Lower lobe of right lung (tissue), 2 donors: Measurements from ENCODE around the gene SFTPB. TPM values are rescaled to one million over a fixed set of nuclear protein-coding genes. Genes with fewer than 3 reads are reported as not detected.
"Not testable (repeated sequence)": the region's sequence is repeated elsewhere in the genome, so short reads cannot be mapped to it uniquely, and the experiment has no call there.

Source experiments
- ATAC-seq, 2 donors: fragments of 200-7000 bp; cut with Tn5 transposase; one replicate each; pipeline ENCODE4 v1.9.1; 2020 to 2022; ENCODE audit warnings: mild to moderate bottlenecking in 2 of 2, moderate library complexity in 2 of 2
- DNase-seq: peaks from one replicate; pipeline ENCODE4 v3.0.0-alpha.2; 2020
- H3K27ac ChIP-seq: fragments of 200-600 bp; one replicate; pipeline ENCODE4 v1.8.0; 2022
- H3K27me3 ChIP-seq: fragments of 200-600 bp; one replicate; pipeline ENCODE4 v1.8.0; 2022; ENCODE audit warnings: low read depth
- H3K36me3 ChIP-seq: fragments of 200-600 bp; one replicate; pipeline ENCODE4 v1.8.0; 2022; ENCODE audit warnings: mild to moderate bottlenecking
- H3K4me1 ChIP-seq: fragments of 200-600 bp; one replicate; pipeline ENCODE4 v1.8.0; 2022
- H3K4me3 ChIP-seq: fragments of 200-600 bp; one replicate; pipeline ENCODE4 v1.8.0; 2022; ENCODE audit warnings: mild to moderate bottlenecking
- H3K9me3 ChIP-seq: fragments of 200-600 bp; one replicate; pipeline ENCODE4 v1.8.0; 2022
- CTCF ChIP-seq: fragments of 200-600 bp; IDR thresholded peaks from one replicate; pipeline ENCODE4 v1.8.0; 2022; ENCODE audit warnings: antibody characterized with exemption, mild to moderate bottlenecking
- intact Hi-C: fragments of 100-400 bp; cut with DNase I; formaldehyde crosslinking; loops from one replicate; pipeline ENCODE4 v1.11.0; 2022
- long read RNA-seq: library from polyadenylated mRNA; unstranded; transcript quantifications from one replicate; pipeline ENCODE4 v2.0.0, GENCODE V29; 2021
- total RNA-seq: library from RNA; stranded (reverse); fragmentation: NEBNext Ultra II Directional; extraction: Animal tissue kit (Norgen Biotek cat#: 25700); gene quantifications from one replicate; pipeline ENCODE4 v1.2.1, GENCODE V29; 2021
- donor health status: DM: no; HTN: yes; CAD: no; lungs with severe emphysema.

The SFTPB gene
- total RNA-seq = 12,584 TPM
- long read RNA-seq, transcript SFTPB-206 (3 exons, 532 nt) = minor isoform, 34 of 17,744 reads
- long read RNA-seq, transcript SFTPB-203 (11 exons, 1,743 nt) = minor isoform, 644 of 17,744 reads
- long read RNA-seq, transcript SFTPB-207 (11 exons, 3,554 nt) = major isoform, 4,232 of 17,744 reads
- long read RNA-seq, partial matches to known transcripts = 8,866 of 17,744 reads
- long read RNA-seq, other reads (novel, unspliced or antisense) = 3,960 of 17,744 reads

DNA sequence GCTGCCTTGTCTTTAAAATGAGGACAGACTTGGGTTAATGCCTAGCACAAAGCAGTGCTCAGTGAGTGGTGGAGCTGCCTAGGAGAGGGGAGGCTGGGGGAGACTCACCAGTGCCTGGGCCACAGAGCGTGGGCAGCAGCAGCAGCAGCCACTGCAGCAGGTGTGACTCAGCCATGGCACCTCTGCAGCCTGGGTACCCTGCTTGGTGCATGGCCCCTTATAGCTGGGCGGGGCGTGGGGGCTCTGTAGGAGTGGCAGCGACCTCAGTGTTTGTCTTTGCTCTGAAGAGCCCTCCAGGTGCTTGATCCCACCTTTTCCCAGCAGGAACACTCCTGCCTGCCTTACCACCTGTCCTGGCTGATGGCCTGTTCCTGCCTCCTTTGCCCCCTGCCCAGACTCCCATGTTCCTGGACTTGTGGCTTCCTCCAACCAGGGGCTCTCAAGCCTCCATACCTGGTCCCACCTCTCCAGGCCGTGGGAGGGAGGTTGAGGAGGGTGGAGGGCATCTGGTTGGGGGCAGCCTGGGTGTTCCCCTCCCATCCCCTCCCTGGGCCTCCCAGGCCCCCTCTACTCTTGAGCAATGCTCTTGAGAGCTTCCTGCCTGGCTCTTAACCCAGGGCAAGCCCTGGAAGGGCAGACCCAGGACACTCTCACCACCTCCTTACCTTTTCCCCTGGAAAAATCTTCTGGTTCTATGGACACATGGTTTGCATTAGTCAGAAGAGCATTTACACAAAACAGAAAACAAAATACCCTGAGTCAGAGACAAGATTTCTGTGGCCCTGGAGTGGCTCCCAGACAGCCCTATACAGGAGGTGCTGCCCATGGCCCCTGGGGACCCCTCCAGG is at the start of gene SFTPB:
Gene SFTPB, minus strand, starts transcription at position 191 of the 848 bp plus-strand sequence. Its CDS starts 16 bp downstream, at position 175.
- TF ChIP-seq CTCF = no peak
- Histone ChIP-seq H3K36me3 (peaks cover 20% of the 10 kb centered on the region), H3K9me3 (no peaks in the 10 kb centered on the region), H3K4me3 (peak within 1 kb of the TSS; percentile 54), H3K4me1 (peaks cover 21% of the 10 kb centered on the region), H3K27ac (peak within 1 kb of the TSS; percentile 98), H3K27me3 (no peaks in the 10 kb centered on the region)
- intact Hi-C loops = no loop called here
- DNase-seq = peak; percentile 89
- peak; percentile 70 to 86 for ATAC-seq

DNA sequence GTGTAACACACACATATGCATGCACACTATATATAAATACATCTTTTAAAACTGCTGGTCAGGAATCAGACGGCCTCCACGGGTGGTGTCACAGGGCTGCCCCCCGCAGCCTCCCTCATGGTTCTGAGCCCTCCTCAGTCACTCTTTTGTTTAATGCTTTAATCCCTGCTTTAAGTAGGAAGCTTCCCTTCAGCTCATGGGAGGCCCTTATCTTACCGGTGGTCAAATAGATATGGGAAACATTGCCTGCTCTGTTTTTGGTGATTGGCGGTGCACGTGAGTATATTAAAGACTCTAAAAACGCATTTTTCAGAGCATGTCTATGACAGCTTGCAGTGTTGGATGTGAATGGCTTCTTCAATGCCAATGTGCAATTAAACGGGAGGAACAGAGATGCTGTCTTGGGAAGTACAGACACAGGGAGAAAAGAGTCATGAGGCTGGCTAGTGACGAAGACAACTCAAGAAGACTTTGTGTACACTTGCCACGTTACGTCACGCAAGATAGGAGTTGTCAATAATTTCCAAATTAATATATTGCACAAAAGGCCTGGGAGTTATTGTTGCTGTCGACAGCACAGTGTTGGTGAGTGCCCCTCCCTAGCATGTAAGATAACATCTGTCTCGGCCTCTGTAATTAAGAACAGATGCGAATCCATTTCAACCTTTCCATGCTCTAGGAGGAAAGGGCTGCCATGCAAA is 49.5 kb upstream of the SFTPB start:
- DNase-seq (no peak), ATAC-seq (no peak)
- Histone ChIP-seq H3K36me3 (no peaks in the 10 kb centered on the region), H3K4me1 (peaks cover 46% of the 10 kb centered on the region), H3K27ac (peak overlapping the region; percentile 1), H3K9me3 (no peaks in the 10 kb centered on the region), H3K27me3 (no peaks in the 10 kb centered on the region), H3K4me3 (no peak overlapping the region)
- intact Hi-C loops = no loop called here
- no peak for TF ChIP-seq CTCF

DNA sequence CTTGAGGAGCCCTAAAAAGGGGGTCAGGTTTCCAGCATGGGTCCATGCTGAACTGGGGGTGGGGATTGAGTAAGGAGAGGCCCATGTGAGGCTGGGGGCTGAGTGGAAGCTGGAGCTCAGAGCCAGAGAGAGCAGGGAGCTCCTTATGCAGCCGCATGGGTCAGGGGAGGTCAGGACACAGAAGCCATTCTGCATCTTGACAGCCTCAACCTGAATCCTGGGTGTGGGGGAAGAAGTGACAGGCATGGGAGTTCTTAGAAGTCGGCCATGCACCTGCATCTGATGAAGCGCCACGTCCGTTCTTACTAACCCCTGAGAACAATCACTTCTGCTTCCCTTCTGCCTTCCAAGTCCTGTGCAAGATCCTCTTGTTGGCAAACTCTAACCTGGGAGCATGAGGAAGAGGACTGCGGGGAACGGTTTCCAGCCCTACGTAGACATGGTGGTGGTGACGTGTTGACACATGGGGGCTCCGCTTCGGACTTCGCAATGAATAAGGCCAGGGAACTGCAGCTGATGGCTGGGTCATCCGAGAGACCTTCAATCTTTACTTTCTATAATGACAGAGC is 48.4 kb upstream of the SFTPB start:
- Histone ChIP-seq H3K4me3 (no peak overlapping the region), H3K9me3 (no peaks in the 10 kb centered on the region), H3K27me3 (no peaks in the 10 kb centered on the region), H3K4me1 (peaks cover 57% of the 10 kb centered on the region), H3K27ac (no peak overlapping the region), H3K36me3 (no peaks in the 10 kb centered on the region)
- TF ChIP-seq CTCF = no peak
- ATAC-seq = no peak
- intact Hi-C loops = no loop called here
- no peak for DNase-seq

GRCh38 chr2:85714841-85715240 is 46.8 kb upstream of the SFTPB start:
- H3K9me3 ChIP-seq = no peaks in the 10 kb centered on the region
- no peaks in the 10 kb centered on the region for H3K36me3 ChIP-seq
- DNase-seq (no peak), ATAC-seq (no peak)
- H3K27ac ChIP-seq = peak overlapping the region; percentile 94
- peaks cover 73% of the 10 kb centered on the region for H3K4me1 ChIP-seq
- no peak for TF ChIP-seq CTCF
- H3K27me3 ChIP-seq = no peaks in the 10 kb centered on the region
- H3K4me3 ChIP-seq = no peak overlapping the region
- intact Hi-C loops = no loop called here

DNA sequence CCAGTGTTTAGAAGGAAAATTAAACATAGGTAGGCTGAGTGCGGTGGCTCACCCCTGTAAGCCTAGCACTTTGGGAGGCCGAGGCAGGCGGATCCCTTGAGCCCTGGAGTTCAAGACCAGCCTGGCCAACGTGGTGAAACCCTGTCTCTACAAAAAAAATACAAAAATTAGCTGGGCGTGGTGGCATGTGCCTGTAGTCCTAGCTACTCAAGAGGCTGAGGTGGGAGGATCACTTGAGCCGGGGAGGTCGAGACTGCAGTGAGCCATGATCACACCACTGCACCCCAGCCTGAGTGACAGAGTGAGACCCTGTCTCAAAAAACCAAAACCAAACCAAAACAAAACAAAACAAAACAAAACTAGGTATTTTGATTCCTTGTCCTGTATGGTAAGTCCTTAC is 46.4 kb upstream of the SFTPB start:
- Histone ChIP-seq H3K4me1 (peaks cover 77% of the 10 kb centered on the region), H3K27ac (peak overlapping the region; percentile 94)
- intact Hi-C loops, H3K9me3 ChIP-seq, H3K36me3 ChIP-seq, DNase-seq, H3K27me3 ChIP-seq, ATAC-seq, H3K4me3 ChIP-seq: not testable (repeated sequence)
